ENCODE results near the gene CERKL. TPM values are rescaled to one million over a fixed set of nuclear protein-coding genes. Genes with fewer than 3 reads are reported as not detected.

CERKL gene
- total RNA-seq, 6 experiments from 2014 or later, result 0.07 to 0.09 TPM; not detected in 4

- Mint-ChIP-seq H3K9me3 (no peaks in the 10 kb centered on the region), H3K4me3 (no peak overlapping the region), H3K4me1 (ENCODE audit: low read depth) (no peaks in the 10 kb centered on the region), H3K36me3 (ENCODE audit: low read depth) (no peaks in the 10 kb centered on the region), H3K27ac (no peak overlapping the region), H3K27me3 (ENCODE audit: insufficient read depth) (peaks cover 14% of the 10 kb centered on the region)
- TF ChIP-seq CTCF (IDR thresholded peaks at IDR 0.05), result no peak
- DNase-seq, result no peak
These were observed 24.0 kb downstream of the CERKL start for GRCh38 chr2:181632733-181633401.

- Mint-ChIP-seq H3K27ac (no peak overlapping the region), H3K4me1 (ENCODE audit: low read depth) (no peaks in the 10 kb centered on the region), H3K9me3 (no peaks in the 10 kb centered on the region), H3K4me3 (no peak overlapping the region), H3K36me3 (ENCODE audit: low read depth) (no peaks in the 10 kb centered on the region), H3K27me3 (ENCODE audit: insufficient read depth) (peaks cover 18% of the 10 kb centered on the region)
- TF ChIP-seq CTCF (IDR thresholded peaks at IDR 0.05), result no peak
- DNase-seq, result no peak
These were observed 28.0 kb downstream of the CERKL start for GRCh38 chr2:181628590-181629585.

- no peaks in the 10 kb centered on the region for H3K9me3 Mint-ChIP-seq
- no peak for TF ChIP-seq CTCF (IDR thresholded peaks at IDR 0.05)
- DNase-seq, result no peak
These were observed 29.4 kb downstream of the CERKL start for GRCh38 chr2:181627545-181627944.

GRCh38 chr2:181626671-181627070, 30.2 kb downstream of the CERKL start:
- DNase-seq, result no peak
- no peak overlapping the region for H3K27ac Mint-ChIP-seq
- no peak overlapping the region for H3K4me3 Mint-ChIP-seq
- TF ChIP-seq CTCF (IDR thresholded peaks at IDR 0.05), result no peak
- no peaks in the 10 kb centered on the region for H3K9me3 Mint-ChIP-seq
- no peaks in the 10 kb centered on the region for H3K36me3 Mint-ChIP-seq (ENCODE audit: low read depth)
- peaks cover 15% of the 10 kb centered on the region for H3K27me3 Mint-ChIP-seq (ENCODE audit: insufficient read depth)
- no peaks in the 10 kb centered on the region for H3K4me1 Mint-ChIP-seq (ENCODE audit: low read depth)

More at GRCh38 chr2:181627545-181627944, 29.4 kb downstream of the CERKL start:
- Mint-ChIP-seq H3K27ac (no peak overlapping the region), H3K36me3 (ENCODE audit: low read depth) (no peaks in the 10 kb centered on the region), H3K4me1 (ENCODE audit: low read depth) (no peaks in the 10 kb centered on the region), H3K4me3 (no peak overlapping the region), H3K27me3 (ENCODE audit: insufficient read depth) (peaks cover 15% of the 10 kb centered on the region)

- no peak for TF ChIP-seq CTCF (IDR thresholded peaks at IDR 0.05)
- peaks cover 15% of the 10 kb centered on the region for H3K27me3 Mint-ChIP-seq (ENCODE audit: insufficient read depth)
- H3K27ac Mint-ChIP-seq, result no peak overlapping the region
- H3K9me3 Mint-ChIP-seq, result no peaks in the 10 kb centered on the region
- no peak for DNase-seq
- no peak overlapping the region for H3K4me3 Mint-ChIP-seq
- no peaks in the 10 kb centered on the region for H3K4me1 Mint-ChIP-seq (ENCODE audit: low read depth)
- no peaks in the 10 kb centered on the region for H3K36me3 Mint-ChIP-seq (ENCODE audit: low read depth)
These were observed 33.7 kb downstream of the CERKL start for GRCh38 chr2:181623159-181623558.
